ENCODE measurements around the gene EPHB2.

GRCh38 chr1:22889213-22889827 lies 178.7 kb downstream of the EPHB2 start:
- no peak for TF ChIP-seq RFX5 (IDR thresholded peaks at IDR 0.05)
- TF ChIP-seq E2F6 (IDR thresholded peaks at IDR 0.05; ENCODE audit: borderline replicate concordance, low read depth): no peak
- TF ChIP-seq CTCF (IDR thresholded peaks at IDR 0.05): peak; percentile 59
- TF ChIP-seq POLR2A (IDR thresholded peaks at IDR 0.05; ENCODE audit: low read length): no peak
- TF ChIP-seq MYC (IDR thresholded peaks at IDR 0.05; ENCODE audit: borderline replicate concordance, low read length): no peak
- TF ChIP-seq HOXA7 (CRISPR knock-in tag; IDR thresholded peaks at IDR 0.05): no peak
- no peak for TF ChIP-seq ESRRA (IDR thresholded peaks at IDR 0.05; ENCODE audit: borderline replicate concordance, low read length)
- TF ChIP-seq ELK1 (IDR thresholded peaks at IDR 0.05; ENCODE audit: low read depth, low read length): no peak
- TF ChIP-seq MAFK (IDR thresholded peaks at IDR 0.05; ENCODE audit: partially characterized antibody): no peak
